ENCODE data around the gene CRTC2.
A peak's percentile ranks its signal among the peaks of the same experiment; 100 is the strongest.
"Not testable (repeated sequence)": the region's sequence is repeated elsewhere in the genome, so short reads cannot be mapped to it uniquely, and the experiment has no call there.

Gene CRTC2

GRCh38 chr1:153958111-153958960, at the start of gene CRTC2:
CRTC2 (minus strand) TSS chr1:153958612; CDS start chr1:153958497, 115 bp downstream.
- DNase-seq (ENCODE audit: low read depth): peak; percentile 96

- DNase-seq (ENCODE audit: low read depth): no peak
These were observed 47.7 kb upstream of the CRTC2 start for GRCh38 chr1:154006136-154006535.

- no peak for DNase-seq (ENCODE audit: low read depth)
These were observed 42.0 kb upstream of the CRTC2 start for GRCh38 chr1:154000420-154000819.

GRCh38 chr1:153996882-153997281, 38.5 kb upstream of the CRTC2 start:
- DNase-seq (ENCODE audit: low read depth): not testable (repeated sequence)

GRCh38 chr1:153995640-153996039, 37.2 kb upstream of the CRTC2 start:
- DNase-seq (ENCODE audit: low read depth): no peak

GRCh38 chr1:153995202-153995601, 36.8 kb upstream of the CRTC2 start:
- no peak for DNase-seq (ENCODE audit: low read depth)

GRCh38 chr1:153991806-153992205, 33.4 kb upstream of the CRTC2 start:
- no peak for DNase-seq (ENCODE audit: low read depth)

- no peak for DNase-seq (ENCODE audit: low read depth)
These were observed 32.8 kb upstream of the CRTC2 start for GRCh38 chr1:153991151-153991630.

GRCh38 chr1:153990468-153991150, 32.2 kb upstream of the CRTC2 start, which contains the start of gene RPS27:
RPS27 (plus strand) TSS chr1:153990762; CDS start chr1:153990797, 35 bp downstream.
- DNase-seq (ENCODE audit: low read depth): peak; percentile 82

- DNase-seq (ENCODE audit: low read depth): no peak
These were observed 29.2 kb upstream of the CRTC2 start for GRCh38 chr1:153987621-153988020.

- DNase-seq (ENCODE audit: low read depth): no peak
These were observed 27.7 kb upstream of the CRTC2 start, which contains the start of gene RAB13 for GRCh38 chr1:153985941-153986761. RAB13 (minus strand) TSS chr1:153986339; CDS start chr1:153986236, 103 bp downstream.

- DNase-seq (ENCODE audit: low read depth): no peak
These were observed 27.0 kb upstream of the CRTC2 start for GRCh38 chr1:153985341-153985912.

GRCh38 chr1:153984123-153984894, 25.9 kb upstream of the CRTC2 start:
- no peak for DNase-seq (ENCODE audit: low read depth)

- not testable (repeated sequence) for DNase-seq (ENCODE audit: low read depth)
These were observed 23.3 kb upstream of the CRTC2 start for GRCh38 chr1:153981735-153982134.

- DNase-seq (ENCODE audit: low read depth): not testable (repeated sequence)
These were observed 20.7 kb upstream of the CRTC2 start for GRCh38 chr1:153979091-153979490.

GRCh38 chr1:153978274-153978909, 20.0 kb upstream of the CRTC2 start:
- DNase-seq (ENCODE audit: low read depth): no peak

- DNase-seq (ENCODE audit: low read depth): peak; percentile 78
These were observed 19.1 kb upstream of the CRTC2 start, which contains the start of gene JTB for GRCh38 chr1:153977250-153978240. JTB (minus strand) TSS chr1:153977674; CDS start chr1:153977252, 422 bp downstream.

GRCh38 chr1:153976819-153977249, 18.4 kb upstream of the CRTC2 start:
- no peak for DNase-seq (ENCODE audit: low read depth)

- DNase-seq (ENCODE audit: low read depth): no peak
These were observed 15.1 kb upstream of the CRTC2 start for GRCh38 chr1:153973525-153973924.

Measured in stimulated activated CD8-positive, alpha-beta memory T cell treated with anti-CD3 and anti-CD28 coated beads, Interleukin-12 subunit alpha, Interleukin-12 subunit beta, amount 100 ng/mL, for 1 hour (primary cell).